AG10803 (cell line): ENCODE results near the gene OVOL2.
"Not testable (repeated sequence)": the region's sequence is repeated elsewhere in the genome, so short reads cannot be mapped to it uniquely, and the experiment has no call there.

Experiments used
- DNase-seq: peaks from one replicate; pipeline ENCODE4 v3.0.0; 2010; ENCODE audit warnings: low read depth
- H3K4me3 ChIP-seq: 2 replicates; pipeline ENCODE4 v1.5.1; 2011; ENCODE audit warnings: mild to moderate bottlenecking, low read length, control low read depth
- TF ChIP-seq, protein P1 (sequence below): conservative IDR thresholded peaks from 2 replicates; pipeline ENCODE4 v1.5.1; 2011; ENCODE audit warnings: mild to moderate bottlenecking, low read length, control low read depth, inconsistent platforms

Gene OVOL2

DNA sequence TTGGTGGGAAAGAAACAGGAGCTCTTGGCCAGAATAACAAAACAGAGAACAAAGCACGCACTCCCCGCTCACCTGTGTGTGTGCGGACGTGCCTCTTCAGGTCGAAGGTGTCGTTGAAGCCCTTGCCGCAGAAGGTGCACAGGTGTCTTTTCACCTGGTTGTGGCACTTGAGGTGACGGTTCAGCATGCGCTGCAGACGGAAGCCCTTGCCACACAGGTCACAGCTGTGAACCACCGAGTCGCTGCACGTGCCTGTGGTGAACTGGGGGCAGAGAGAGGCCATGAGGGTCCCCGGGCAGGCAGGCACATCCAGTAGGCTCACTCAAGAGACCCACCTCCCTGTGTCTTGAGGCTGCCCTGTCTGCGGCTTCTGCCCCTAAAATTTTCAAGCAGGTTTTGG is 16.3 kb downstream of the OVOL2 start:
- DNase-seq, result no peak
- no peak overlapping the region for H3K4me3 ChIP-seq
- TF ChIP-seq, protein P1, sequence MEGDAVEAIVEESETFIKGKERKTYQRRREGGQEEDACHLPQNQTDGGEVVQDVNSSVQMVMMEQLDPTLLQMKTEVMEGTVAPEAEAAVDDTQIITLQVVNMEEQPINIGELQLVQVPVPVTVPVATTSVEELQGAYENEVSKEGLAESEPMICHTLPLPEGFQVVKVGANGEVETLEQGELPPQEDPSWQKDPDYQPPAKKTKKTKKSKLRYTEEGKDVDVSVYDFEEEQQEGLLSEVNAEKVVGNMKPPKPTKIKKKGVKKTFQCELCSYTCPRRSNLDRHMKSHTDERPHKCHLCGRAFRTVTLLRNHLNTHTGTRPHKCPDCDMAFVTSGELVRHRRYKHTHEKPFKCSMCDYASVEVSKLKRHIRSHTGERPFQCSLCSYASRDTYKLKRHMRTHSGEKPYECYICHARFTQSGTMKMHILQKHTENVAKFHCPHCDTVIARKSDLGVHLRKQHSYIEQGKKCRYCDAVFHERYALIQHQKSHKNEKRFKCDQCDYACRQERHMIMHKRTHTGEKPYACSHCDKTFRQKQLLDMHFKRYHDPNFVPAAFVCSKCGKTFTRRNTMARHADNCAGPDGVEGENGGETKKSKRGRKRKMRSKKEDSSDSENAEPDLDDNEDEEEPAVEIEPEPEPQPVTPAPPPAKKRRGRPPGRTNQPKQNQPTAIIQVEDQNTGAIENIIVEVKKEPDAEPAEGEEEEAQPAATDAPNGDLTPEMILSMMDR, result no peak

DNA sequence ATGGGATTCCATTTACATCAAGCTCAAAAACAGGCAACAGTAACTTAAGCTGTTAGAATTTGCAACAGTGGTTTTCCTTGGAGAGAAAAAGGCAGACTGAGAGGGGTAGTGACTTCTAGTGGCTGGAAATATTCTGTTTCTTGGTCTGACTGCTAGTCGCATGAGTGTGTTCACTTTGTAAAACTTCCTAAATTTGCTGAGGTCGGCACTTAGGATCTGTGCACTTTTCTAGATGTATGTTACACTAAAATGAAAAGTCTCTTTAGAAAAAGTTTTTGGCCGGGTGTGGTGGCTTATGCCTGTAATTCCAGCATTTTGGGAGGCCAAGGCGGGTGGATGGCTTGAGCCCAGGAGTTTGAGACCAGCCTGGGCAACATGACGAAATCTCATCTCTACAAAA is 18.7 kb downstream of the OVOL2 start:
- no peak for DNase-seq

DNA sequence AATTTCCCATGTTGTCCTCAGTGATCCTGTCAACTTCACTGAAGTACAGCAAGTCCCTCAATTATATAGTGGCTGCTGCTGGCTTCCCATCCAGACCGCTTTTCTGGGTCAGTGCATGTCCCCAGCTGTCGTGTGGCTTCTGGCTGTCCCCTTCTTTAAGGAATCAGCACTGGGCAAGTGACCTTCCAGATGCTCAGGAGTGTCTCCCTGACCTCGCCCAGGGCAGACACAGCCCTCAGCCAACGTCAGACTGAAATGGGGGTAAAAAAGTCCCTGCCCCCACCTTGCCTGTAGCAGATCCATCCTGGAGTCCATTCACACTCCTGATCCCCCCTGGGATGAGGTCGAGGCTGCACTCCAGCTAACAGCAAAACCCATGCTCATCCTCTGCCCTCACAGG is 23.7 kb downstream of the OVOL2 start:
- H3K4me3 ChIP-seq, result no peak overlapping the region
- TF ChIP-seq, protein P1, result no peak
- no peak for DNase-seq

More for the DNA sequence above, 18.7 kb downstream of the OVOL2 start:
- H3K4me3 ChIP-seq, result no peak overlapping the region
- TF ChIP-seq, protein P1, result no peak

DNA sequence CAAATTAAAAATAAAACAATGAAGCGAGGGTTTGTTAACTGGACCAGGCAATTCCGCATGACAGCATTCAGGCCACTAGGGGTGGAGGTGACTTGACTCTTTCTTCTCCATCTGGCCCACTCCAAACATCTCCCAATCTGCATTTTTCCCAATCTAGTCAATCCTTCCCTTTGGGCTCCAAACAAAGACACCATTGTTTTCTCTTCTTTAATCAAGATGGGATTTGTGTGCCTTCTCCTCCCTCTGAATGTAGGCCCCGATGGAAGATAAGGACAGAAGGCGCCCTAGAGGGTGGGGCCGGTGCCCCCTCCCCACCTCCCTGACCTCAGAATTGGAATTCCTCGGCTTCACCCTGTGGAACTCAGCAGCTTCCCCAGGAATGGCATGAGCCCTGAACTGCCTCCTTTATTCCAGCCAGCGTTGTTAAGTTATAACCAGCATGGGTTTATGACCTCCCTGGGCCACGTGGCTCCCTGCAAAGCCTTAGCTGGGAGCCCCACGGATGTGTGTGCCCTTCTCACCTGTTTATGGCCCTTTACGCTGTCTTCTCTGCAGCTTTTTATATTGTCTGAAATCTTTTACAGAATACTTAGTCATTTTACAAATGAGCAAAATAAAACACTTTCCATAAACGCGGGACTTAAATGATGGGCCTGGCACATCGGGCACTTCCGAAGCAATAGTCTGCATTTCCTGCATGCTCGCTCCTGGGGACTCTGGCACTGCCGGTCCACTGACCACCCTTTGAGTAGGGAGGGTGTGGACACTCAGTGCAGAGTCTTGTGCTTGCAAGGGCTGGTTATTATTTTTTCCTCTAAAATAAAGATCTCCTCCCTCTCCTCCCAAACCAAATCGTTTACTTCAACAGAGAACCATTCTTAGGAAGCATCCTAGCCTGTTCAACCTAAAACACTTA is 24.5 kb downstream of the OVOL2 start:
- no peak overlapping the region for H3K4me3 ChIP-seq
- TF ChIP-seq, protein P1, result peak; percentile 10; the same call in 1 of the 2 replicates
- no peak for DNase-seq

DNA sequence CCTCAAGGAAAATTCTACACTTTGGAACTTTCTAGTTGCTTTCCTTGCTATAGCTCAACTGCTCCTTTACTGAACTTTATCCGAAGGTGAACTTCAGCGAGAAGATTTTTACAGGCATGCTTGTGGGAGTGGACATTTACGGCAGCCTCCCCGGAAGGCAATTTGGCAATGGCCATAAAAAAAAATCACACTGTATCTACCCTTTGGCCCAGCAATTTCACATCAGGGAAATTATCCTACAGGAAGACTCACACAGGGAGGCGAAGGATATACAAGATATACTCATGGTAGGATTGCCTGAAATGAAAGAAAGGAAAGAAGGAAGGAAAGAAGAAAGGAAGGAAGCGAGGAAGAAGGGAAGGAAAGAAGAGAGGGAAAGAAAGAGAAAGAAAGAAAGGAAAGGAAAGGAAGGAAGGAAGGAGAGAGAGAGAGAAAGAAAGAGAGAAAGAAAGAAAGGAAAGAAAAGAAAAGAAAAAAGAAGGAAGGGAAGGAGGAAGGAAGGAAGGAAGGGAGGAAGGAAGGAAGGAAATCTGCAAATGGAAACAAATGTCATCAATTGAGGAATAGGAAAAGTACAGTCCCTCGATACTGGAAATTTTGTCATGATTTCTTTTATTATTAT is 25.7 kb downstream of the OVOL2 start:
- H3K4me3 ChIP-seq, result no peak overlapping the region
- no peak for DNase-seq
- TF ChIP-seq, protein P1, result no peak

DNA sequence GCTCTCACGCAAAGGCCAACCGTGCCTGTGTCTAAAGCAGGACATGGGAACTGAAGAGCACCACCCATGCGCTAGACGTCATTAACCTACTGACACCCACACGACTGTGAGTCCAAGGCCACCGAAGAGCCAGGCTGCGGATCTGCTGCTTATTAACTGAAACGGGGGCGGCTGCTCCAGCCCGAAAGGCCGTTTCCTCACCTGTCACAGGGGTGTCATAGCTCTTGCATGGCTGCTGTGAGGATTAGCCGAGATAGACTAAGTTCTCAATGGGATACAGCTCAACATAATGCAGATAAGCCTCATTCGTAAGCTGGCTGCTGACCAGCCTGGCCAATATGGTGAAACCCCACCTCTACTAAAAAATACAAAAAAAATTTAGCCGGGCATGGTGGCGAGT is 26.7 kb downstream of the OVOL2 start:
- H3K4me3 ChIP-seq, result no peak overlapping the region
- DNase-seq, result no peak
- TF ChIP-seq, protein P1, result no peak

DNA sequence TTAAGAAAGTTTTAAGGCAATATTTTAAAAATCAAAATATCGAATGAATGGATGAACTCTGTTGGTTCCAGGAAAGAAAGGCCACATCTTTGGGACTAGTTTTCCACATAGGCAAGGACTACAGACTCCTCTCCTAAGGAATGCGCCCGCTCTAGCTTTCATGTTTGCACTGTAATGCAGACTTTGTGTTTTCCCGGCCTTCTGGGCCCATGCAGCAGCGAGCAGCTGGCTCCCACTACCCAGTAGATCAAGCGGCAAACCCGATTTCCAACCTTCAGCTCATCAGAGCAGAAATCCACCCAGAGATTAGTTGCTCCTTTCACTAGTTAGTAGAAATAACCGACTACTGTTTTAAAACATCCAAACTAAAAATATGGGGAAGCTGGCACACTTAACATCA is 27.7 kb downstream of the OVOL2 start:
- TF ChIP-seq, protein P1, result no peak
- DNase-seq, result no peak
- H3K4me3 ChIP-seq, result no peak overlapping the region

DNA sequence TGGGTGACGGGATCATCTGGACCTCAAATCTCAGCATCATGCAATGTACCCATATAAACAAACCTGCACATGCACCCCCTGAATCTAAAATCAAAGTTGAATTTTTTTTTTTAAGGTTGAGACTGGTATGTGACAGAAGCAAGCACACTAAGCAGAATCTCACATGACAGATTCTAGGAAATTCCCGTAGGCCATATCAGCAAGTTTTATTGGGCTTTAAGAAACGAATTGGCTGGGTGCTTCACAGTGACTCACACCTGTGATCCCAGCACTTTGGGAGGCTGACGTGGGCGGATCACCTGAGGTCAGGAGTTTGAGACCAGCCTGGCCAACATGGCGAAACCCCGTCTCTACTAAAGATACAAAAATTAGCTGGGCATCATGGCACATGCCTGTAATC is 30.7 kb downstream of the OVOL2 start:
- not testable (repeated sequence) for DNase-seq, H3K4me3 ChIP-seq
